CD4-positive, alpha-beta memory T cell (primary cell): ENCODE data around the gene CFAP161. TPM values are rescaled to one million over a fixed set of nuclear protein-coding genes. Genes with fewer than 3 reads are reported as not detected.
A peak's percentile ranks its signal among the peaks of the same experiment; 100 is the strongest.
"Not testable (repeated sequence)": the region's sequence is repeated elsewhere in the genome, so short reads cannot be mapped to it uniquely, and the experiment has no call there.

ENCODE experiments used
- CTCF ChIA-PET: fragments of 350-600 bp; sonication (Branson Sonifier 250); formaldehyde crosslinking; loops from one replicate; lab custom pipeline; 2021; ENCODE audit warnings: inconsistent platforms; ENCODE audit not compliant: partially characterized antibody; lab: Charles Lee
- POLR2A ChIA-PET: fragments of 350-600 bp; sonication (Branson Sonifier 250); formaldehyde crosslinking; loops from one replicate; lab custom pipeline; 2021; ENCODE audit not compliant: partially characterized antibody; lab: Charles Lee
- DNase-seq, 5 donors: peaks; one replicate each; pipeline versions ENCODE4 v3.0.0 to v3.0.0-alpha.2; 2020 to 2022; ENCODE audit warnings: mixed read lengths in 1 of 5
- H3K27ac ChIP-seq: one replicate; pipeline ENCODE4 v1.7.0; 2013; ENCODE audit warnings: low read depth, low read length
- H3K27me3 ChIP-seq: 2 replicates; pipeline ENCODE4 v1.7.0; 2013; ENCODE audit warnings: mild to moderate bottlenecking, low read length, moderate library complexity; ENCODE audit not compliant: insufficient read depth
- H3K36me3 ChIP-seq: 2 replicates; pipeline ENCODE4 v1.7.0; 2013; ENCODE audit warnings: mild to moderate bottlenecking, low read length, moderate library complexity; ENCODE audit not compliant: insufficient read depth
- H3K4me1 ChIP-seq: 2 replicates; pipeline ENCODE4 v1.7.0; 2013; ENCODE audit warnings: mild to moderate bottlenecking, low read length, moderate library complexity; ENCODE audit not compliant: insufficient read depth
- H3K4me3 ChIP-seq, 2 donors: one replicate each; pipeline ENCODE4 v1.7.0; 2013; ENCODE audit warnings: low read length in 2 of 2, mild to moderate bottlenecking in 1 of 2
- H3K9me3 ChIP-seq, 2 donors: one replicate each; pipeline ENCODE4 v1.7.0; 2013; ENCODE audit warnings: low read length in 2 of 2, control low read depth in 1 of 2; ENCODE audit not compliant: control insufficient read depth in 1 of 2
- H3K27ac Mint-ChIP-seq, 7 donors: one replicate each; pipeline ENCODE4 v1.8.0; 2020 to 2021; ENCODE audit warnings: mixed read lengths in 7 of 7, mild to moderate bottlenecking in 6 of 7, inconsistent platforms in 3 of 7, moderate library complexity in 3 of 7
- H3K27me3 Mint-ChIP-seq, 2 donors: one replicate each; pipeline ENCODE4 v1.8.0; 2020 to 2021; ENCODE audit warnings: mixed read lengths in 2 of 2
- H3K36me3 Mint-ChIP-seq, 2 donors: one replicate each; pipeline ENCODE4 v1.8.0; 2020 to 2021; ENCODE audit warnings: mixed read lengths in 2 of 2, inconsistent platforms in 1 of 2, mild to moderate bottlenecking in 1 of 2
- H3K4me1 Mint-ChIP-seq, 4 donors: one replicate each; pipeline ENCODE4 v1.8.0; 2020 to 2021; ENCODE audit warnings: mixed read lengths in 4 of 4, mild to moderate bottlenecking in 1 of 4
- H3K4me3 Mint-ChIP-seq, 8 donors: one replicate each; pipeline ENCODE4 v1.8.0; 2020 to 2021; ENCODE audit warnings: mixed read lengths in 8 of 8, mild to moderate bottlenecking in 7 of 8, moderate library complexity in 6 of 8, inconsistent platforms in 3 of 8
- H3K9me3 Mint-ChIP-seq, 8 donors: one replicate each; pipeline ENCODE4 v1.8.0; 2020 to 2021; ENCODE audit warnings: mixed read lengths in 8 of 8, mild to moderate bottlenecking in 5 of 8, inconsistent platforms in 3 of 8, moderate library complexity in 1 of 8
- intact Hi-C: fragments of 100-400 bp; cut with micrococcal nuclease; formaldehyde crosslinking; loops from one replicate; pipeline ENCODE4 v1.15.1; 2023
- polyA plus RNA-seq, 2 donors: library from polyadenylated mRNA; unstranded; fragments of 300-500 nt; fragmentation: Illumina TruSeq; gene quantifications; one replicate each; pipeline ENCODE4 v1.2.3, GENCODE V29; 2021
- total RNA-seq, 2 experiments: library from RNA; stranded (reverse); gene quantifications; one replicate each; pipeline ENCODE4 v1.2.3, GENCODE V29; 2021

CFAP161 gene
- total and polyA plus RNA-seq, 4 experiments from 2014 or later = not detected

DNA sequence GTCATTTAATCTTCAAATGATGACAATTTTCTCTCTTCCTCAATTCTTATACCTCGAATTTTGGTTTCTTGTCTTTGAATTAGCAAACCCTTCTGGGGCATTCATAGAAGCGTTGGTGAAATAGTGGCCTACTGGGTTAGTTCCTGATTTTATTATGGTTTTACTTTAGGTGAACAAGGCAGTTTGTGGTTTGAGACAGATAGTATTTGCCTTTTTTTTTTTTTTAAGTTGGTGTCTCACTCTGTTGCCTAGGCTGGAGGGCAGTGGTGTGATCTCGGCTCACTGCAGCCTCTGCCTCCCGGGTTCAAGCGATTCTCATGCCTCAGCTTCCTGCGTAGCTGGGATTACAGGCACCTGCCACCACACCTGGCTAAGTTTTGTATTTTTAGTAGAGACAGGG is 7.4 kb downstream of the CFAP161 start:
- intact Hi-C loops, H3K36me3 ChIP-seq, CTCF ChIA-PET, H3K4me1 Mint-ChIP-seq, H3K9me3 ChIP-seq, H3K4me3 Mint-ChIP-seq, H3K36me3 Mint-ChIP-seq, H3K27ac ChIP-seq, DNase-seq, H3K27me3 ChIP-seq, H3K27ac Mint-ChIP-seq, H3K4me1 ChIP-seq, POLR2A ChIA-PET, H3K4me3 ChIP-seq, H3K9me3 Mint-ChIP-seq: not testable (repeated sequence)
- H3K27me3 Mint-ChIP-seq = peaks cover 15 to 28% of the 10 kb centered on the region in 2 donors

GRCh38 chr15:81146006-81146405 is 11.9 kb downstream of the CFAP161 start:
- Mint-ChIP-seq H3K36me3 (no peaks in the 10 kb centered on the region), H3K4me1 (no peaks in the 10 kb centered on the region), H3K4me3 (no peak overlapping the region), H3K9me3 (no peaks in the 10 kb centered on the region), H3K27me3 (peaks cover 12 to 19% of the 10 kb centered on the region in 2 donors), H3K27ac (no peak overlapping the region)
- Histone ChIP-seq H3K9me3 (no peaks in the 10 kb centered on the region), H3K36me3 (no peaks in the 10 kb centered on the region), H3K4me1 (no peaks in the 10 kb centered on the region), H3K27me3 (no peaks in the 10 kb centered on the region), H3K4me3 (no peak overlapping the region), H3K27ac (no peak overlapping the region)
- POLR2A ChIA-PET = interaction anchor here (0.6 kb wide), 1 partner anchor 11 kb away, joined by 3 read pairs; no protein-coding TSS in a partner anchor
- CTCF ChIA-PET = interaction anchor here (1.3 kb wide), 1 partner anchor 120 kb away, joined by 3 read pairs; no protein-coding TSS in a partner anchor
- intact Hi-C loops = no loop called here
- no peak for DNase-seq

GRCh38 chr15:81146466-81146865 is 12.4 kb downstream of the CFAP161 start:
- Histone ChIP-seq H3K4me3 (no peak overlapping the region), H3K4me1 (no peaks in the 10 kb centered on the region), H3K27me3 (no peaks in the 10 kb centered on the region), H3K9me3 (no peaks in the 10 kb centered on the region), H3K27ac (no peak overlapping the region), H3K36me3 (no peaks in the 10 kb centered on the region)
- H3K4me1 Mint-ChIP-seq = no peaks in the 10 kb centered on the region
- H3K27me3 Mint-ChIP-seq = peaks cover 12 to 18% of the 10 kb centered on the region in 2 donors
- ChIA-PET POLR2A (no interaction called here), CTCF (interaction anchor here (1.3 kb wide), 1 partner anchor 120 kb away, joined by 3 read pairs; no protein-coding TSS in a partner anchor)
- no peak overlapping the region for H3K27ac Mint-ChIP-seq
- no peak overlapping the region for H3K4me3 Mint-ChIP-seq
- H3K36me3 Mint-ChIP-seq = no peaks in the 10 kb centered on the region
- DNase-seq = no peak
- H3K9me3 Mint-ChIP-seq = no peaks in the 10 kb centered on the region
- intact Hi-C loops = no loop called here

DNA sequence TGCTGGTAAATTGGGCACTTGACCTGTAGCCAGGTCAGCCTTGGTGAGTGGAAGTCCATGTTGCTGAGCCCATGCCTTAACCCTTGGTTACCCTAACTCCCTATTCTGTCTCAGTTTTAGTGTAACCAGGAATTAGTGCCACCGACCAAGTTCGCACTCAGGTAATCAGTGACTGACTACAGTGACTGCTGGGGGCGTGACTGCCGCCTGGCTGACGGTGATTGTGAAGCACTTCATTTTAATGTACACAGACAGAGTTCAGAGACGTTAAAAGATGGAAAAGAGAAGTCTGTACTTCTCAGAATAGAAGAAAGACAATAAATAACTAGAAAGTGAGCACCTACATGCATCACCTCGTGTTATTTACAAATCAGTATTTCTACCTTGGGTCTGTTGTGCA is 17.3 kb downstream of the CFAP161 start:
- CTCF ChIA-PET = interaction anchor here (8.0 kb wide), 1 partner anchor 117 kb away, joined by 120 read pairs; no protein-coding TSS in a partner anchor

DNA sequence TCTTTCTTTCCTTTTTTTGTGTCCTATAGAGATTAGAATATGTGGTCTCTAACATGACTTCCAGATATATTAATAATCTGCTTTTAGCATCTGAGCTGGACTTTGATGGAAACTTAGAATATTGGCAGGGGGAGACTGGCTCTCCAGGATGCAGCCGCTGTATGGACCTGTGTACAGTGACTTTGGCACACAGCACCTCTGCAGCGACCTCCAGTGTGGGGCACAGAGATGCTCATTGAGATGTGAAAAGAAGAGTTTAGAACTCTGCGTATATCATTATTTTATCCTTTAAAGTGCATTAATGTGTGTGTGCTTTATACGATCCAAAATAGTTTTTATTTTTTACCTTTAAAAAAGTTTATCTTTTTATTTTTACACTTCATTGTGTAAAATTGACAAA is 18.3 kb downstream of the CFAP161 start:
- CTCF ChIA-PET = interaction anchor here (1.2 to 8.0 kb wide), 2 partner anchors 21 to 116 kb away, joined by 3 to 120 read pairs; no protein-coding TSS in a partner anchor
- no peaks in the 10 kb centered on the region for H3K36me3 Mint-ChIP-seq
- H3K27me3 Mint-ChIP-seq = peaks cover 2 to 4% of the 10 kb centered on the region in 2 donors
- intact Hi-C loops = loop anchor here (10.0 kb wide), 1 partner anchor 182 kb away; no protein-coding TSS in a partner anchor
- Histone ChIP-seq H3K27me3 (no peaks in the 10 kb centered on the region), H3K36me3 (no peaks in the 10 kb centered on the region), H3K27ac (no peak overlapping the region), H3K4me1 (no peaks in the 10 kb centered on the region), H3K9me3 (no peaks in the 10 kb centered on the region), H3K4me3 (no peak overlapping the region)
- POLR2A ChIA-PET = no interaction called here
- peaks cover 0 to 1% (median under 1%) of the 10 kb centered on the region in 4 donors for H3K4me1 Mint-ChIP-seq
- no peaks in the 10 kb centered on the region for H3K9me3 Mint-ChIP-seq
- no peak overlapping the region for H3K27ac Mint-ChIP-seq
- no peak for DNase-seq
- no peak overlapping the region for H3K4me3 Mint-ChIP-seq

More for the DNA sequence above, 17.3 kb downstream of the CFAP161 start:
- no peak overlapping the region for H3K27ac ChIP-seq
- H3K36me3 Mint-ChIP-seq = no peaks in the 10 kb centered on the region
- no peaks in the 10 kb centered on the region for H3K4me1 ChIP-seq
- H3K27me3 Mint-ChIP-seq = peaks cover 2 to 6% of the 10 kb centered on the region in 2 donors
- H3K4me3 Mint-ChIP-seq = no peak overlapping the region
- no peak overlapping the region for H3K4me3 ChIP-seq
- POLR2A ChIA-PET = no interaction called here
- no peak for DNase-seq
- no peak overlapping the region for H3K27ac Mint-ChIP-seq
- H3K27me3 ChIP-seq = no peaks in the 10 kb centered on the region
- H3K36me3 ChIP-seq = no peaks in the 10 kb centered on the region
- peaks cover 0 to 1% (median under 1%) of the 10 kb centered on the region in 4 donors for H3K4me1 Mint-ChIP-seq
- H3K9me3 ChIP-seq = no peaks in the 10 kb centered on the region
- no peaks in the 10 kb centered on the region for H3K9me3 Mint-ChIP-seq
- intact Hi-C loops = loop anchor here (10.0 kb wide), 1 partner anchor 183 kb away; no protein-coding TSS in a partner anchor

GRCh38 chr15:81152799-81153198 is 18.7 kb downstream of the CFAP161 start:
- DNase-seq = no peak
- Histone ChIP-seq H3K9me3 (no peaks in the 10 kb centered on the region), H3K27ac (no peak overlapping the region), H3K4me3 (no peak overlapping the region), H3K4me1 (no peaks in the 10 kb centered on the region), H3K27me3 (no peaks in the 10 kb centered on the region), H3K36me3 (no peaks in the 10 kb centered on the region)
- Mint-ChIP-seq H3K9me3 (no peaks in the 10 kb centered on the region), H3K27ac (peak overlapping the region in 1 of 7 donors; percentile 49), H3K4me1 (peaks cover 0 to 1% (median under 1%) of the 10 kb centered on the region in 4 donors), H3K27me3 (peaks cover 2 to 4% of the 10 kb centered on the region in 2 donors), H3K4me3 (no peak overlapping the region), H3K36me3 (no peaks in the 10 kb centered on the region)
- ChIA-PET POLR2A (no interaction called here), CTCF (interaction anchor here (1.2 to 8.0 kb wide), 3 partner anchors 20 to 116 kb away, joined by 3 to 120 read pairs (median 3); no protein-coding TSS in a partner anchor)
- intact Hi-C loops = loop anchor here (10.0 kb wide), 1 partner anchor 182 kb away; no protein-coding TSS in a partner anchor

- POLR2A ChIA-PET = no interaction called here
- intact Hi-C loops = loop anchor here (1.0 to 10.0 kb wide), 3 partner anchors 111 to 245 kb away; no protein-coding TSS in a partner anchor
- H3K27me3 ChIP-seq = no peaks in the 10 kb centered on the region
Measured at GRCh38 chr15:81155375-81156218, 21.5 kb downstream of the CFAP161 start.

More at GRCh38 chr15:81155375-81156218, 21.5 kb downstream of the CFAP161 start:
- H3K36me3 ChIP-seq = no peaks in the 10 kb centered on the region
- Mint-ChIP-seq H3K27ac (no peak overlapping the region), H3K4me1 (peaks cover 0 to 2% (median 1%) of the 10 kb centered on the region in 4 donors), H3K9me3 (no peaks in the 10 kb centered on the region), H3K27me3 (peaks cover 2% of the 10 kb centered on the region in 2 donors), H3K4me3 (no peak overlapping the region), H3K36me3 (no peaks in the 10 kb centered on the region)
- H3K9me3 ChIP-seq = no peaks in the 10 kb centered on the region
- DNase-seq = peak in 4 of 5 donors; percentile 8 to 23 (median 14)
- H3K4me3 ChIP-seq = no peak overlapping the region
- H3K4me1 ChIP-seq = no peaks in the 10 kb centered on the region
- CTCF ChIA-PET = interaction anchor here (0.7 to 8.0 kb wide), 11 partner anchors 9 to 244 kb away, joined by 3 to 120 read pairs (median 7); no protein-coding TSS in a partner anchor
- no peak overlapping the region for H3K27ac ChIP-seq
